Stimulated activated CD8-positive, alpha-beta memory T cell treated with anti-CD3 and anti-CD28 coated beads, Interleukin-4, amount 100 ng/mL, for 4 hours (primary cell): Measurements from ENCODE around the gene ANKIB1.
A peak's percentile ranks its signal among the peaks of the same experiment; 100 is the strongest.
"Not testable (repeated sequence)": the region's sequence is repeated elsewhere in the genome, so short reads cannot be mapped to it uniquely, and the experiment has no call there.

Experiments used
- DNase-seq, 2 donors: peaks; one replicate each; pipeline ENCODE4 v3.0.0-alpha.2; 2020; ENCODE audit warnings: low read depth in 2 of 2, low spot score in 1 of 2

ANKIB1 gene

GRCh38 chr7:92400013-92400412 is 154.2 kb downstream of the ANKIB1 start:
- no peak for DNase-seq

GRCh38 chr7:92402920-92403759 is 157.4 kb downstream of the ANKIB1 start:
- DNase-seq, result no peak

- no peak for DNase-seq
These were observed 157.9 kb downstream of the ANKIB1 start for GRCh38 chr7:92403760-92404074.

GRCh38 chr7:92404170-92404614 is 158.4 kb downstream of the ANKIB1 start:
- DNase-seq, result peak in 1 of 2 donors; percentile 31

- no peak for DNase-seq
These were observed 163.6 kb downstream of the ANKIB1 start for GRCh38 chr7:92409357-92409756.

GRCh38 chr7:92410162-92410561 is 164.4 kb downstream of the ANKIB1 start:
- DNase-seq, result not testable (repeated sequence)

- no peak for DNase-seq
These were observed 167.0 kb downstream of the ANKIB1 start for GRCh38 chr7:92412745-92413144.

GRCh38 chr7:92413550-92413949 is 167.8 kb downstream of the ANKIB1 start:
- DNase-seq, result no peak

- no peak for DNase-seq
These were observed 169.5 kb downstream of the ANKIB1 start for GRCh38 chr7:92415225-92415624.

GRCh38 chr7:92417913-92418312 is 172.1 kb downstream of the ANKIB1 start:
- no peak for DNase-seq

- no peak for DNase-seq
These were observed 176.1 kb downstream of the ANKIB1 start for GRCh38 chr7:92421676-92422435.

- DNase-seq, result no peak
These were observed 177.2 kb downstream of the ANKIB1 start for GRCh38 chr7:92422926-92423325.

GRCh38 chr7:92423710-92424131 is 177.9 kb downstream of the ANKIB1 start:
- DNase-seq, result no peak

- DNase-seq, result no peak
These were observed 179.7 kb downstream of the ANKIB1 start for GRCh38 chr7:92425311-92425947.

- no peak for DNase-seq
These were observed 181.4 kb downstream of the ANKIB1 start for GRCh38 chr7:92427193-92427592.

- DNase-seq, result no peak
These were observed 186.6 kb downstream of the ANKIB1 start for GRCh38 chr7:92432299-92432946.

- no peak for DNase-seq
These were observed 187.2 kb downstream of the ANKIB1 start for GRCh38 chr7:92433019-92433418.

- no peak for DNase-seq
These were observed 189.8 kb downstream of the ANKIB1 start for GRCh38 chr7:92435542-92435941.

GRCh38 chr7:92436612-92437445 is 191.1 kb downstream of the ANKIB1 start:
- no peak for DNase-seq

- DNase-seq, result no peak
These were observed 192.2 kb downstream of the ANKIB1 start for GRCh38 chr7:92437956-92438491.
